Endodermal cell (in vitro differentiated cells): ENCODE results near the gene BMP2. TPM values are rescaled to one million over a fixed set of nuclear protein-coding genes. Genes with fewer than 3 reads are reported as not detected.
A peak's percentile ranks its signal among the peaks of the same experiment; 100 is the strongest.

Source experiments
- DNase-seq: peaks from one replicate; pipeline ENCODE4 v3.0.0-alpha.2; 2017
- H3K27ac ChIP-seq: 2 replicates; pipeline ENCODE4 v1.5.1; 2013; ENCODE audit warnings: mild to moderate bottlenecking, low read depth, low read length, moderate library complexity
- H3K27me3 ChIP-seq: 2 replicates; pipeline ENCODE4 v1.6.1; 2013; ENCODE audit warnings: mild to moderate bottlenecking, low read length, moderate library complexity; ENCODE audit not compliant: insufficient read depth, control insufficient read depth, poor library complexity, severe bottlenecking
- H3K36me3 ChIP-seq: 2 replicates; pipeline ENCODE4 v1.7.0; 2013; ENCODE audit warnings: mild to moderate bottlenecking, low read length, moderate library complexity; ENCODE audit not compliant: control insufficient read depth, insufficient read depth
- H3K4me1 ChIP-seq: one replicate; pipeline ENCODE4 v1.7.0; 2013; ENCODE audit warnings: low read length; ENCODE audit not compliant: control insufficient read depth, insufficient read depth
- H3K4me3 ChIP-seq: 2 replicates; pipeline ENCODE4 v1.5.1; 2013; ENCODE audit warnings: mild to moderate bottlenecking, low read length, moderate library complexity
- H3K9ac ChIP-seq: 2 replicates; pipeline ENCODE4 v1.6.1; 2013; ENCODE audit warnings: mild to moderate bottlenecking, low read length, moderate library complexity; ENCODE audit not compliant: poor library complexity, severe bottlenecking; ENCODE audit errors: extremely low read depth
- H3K9me3 ChIP-seq: 2 replicates; pipeline ENCODE4 v1.6.1; 2013; ENCODE audit warnings: mild to moderate bottlenecking, low read length, moderate library complexity; ENCODE audit not compliant: control insufficient read depth
- H3K27ac Mint-ChIP-seq: 2 replicates; pipeline ENCODE4 v1.8.0; 2020; ENCODE audit warnings: mixed read lengths
- H3K27me3 Mint-ChIP-seq: 2 replicates; pipeline ENCODE4 v1.8.0; 2021; ENCODE audit warnings: mild to moderate bottlenecking, mixed read lengths; ENCODE audit not compliant: insufficient read depth
- H3K36me3 Mint-ChIP-seq: 2 replicates; pipeline ENCODE4 v1.8.0; 2020; ENCODE audit warnings: low read depth, mixed read lengths
- H3K4me1 Mint-ChIP-seq: 2 replicates; pipeline ENCODE4 v1.8.0; 2020; ENCODE audit warnings: mixed read lengths
- H3K4me3 Mint-ChIP-seq: 2 replicates; pipeline ENCODE4 v1.8.0; 2020; ENCODE audit warnings: mild to moderate bottlenecking, moderate library complexity, mixed read lengths
- H3K9me3 Mint-ChIP-seq: 2 replicates; pipeline ENCODE4 v1.8.0; 2020; ENCODE audit warnings: mild to moderate bottlenecking, mixed read lengths
- CTCF ChIP-seq: fragments of 200-600 bp; sonication (generic); conservative IDR thresholded peaks from 2 replicates; pipeline ENCODE4 v1.5.0; 2021; ENCODE audit warnings: antibody characterized with exemption, mild to moderate bottlenecking
- WGBS, 2 experiments: methylation state at CpG; one replicate each; pipeline versions ENCODE4 v1.1.5 to v1.1.7; 2013; ENCODE audit warnings: missing lambda C conversion rate in 2 of 2, mixed read lengths in 1 of 2; ENCODE audit not compliant: insufficient coverage in 1 of 2, insufficient read length in 1 of 2; 5-methylcytosine and 5-hydroxymethylcytosine counted together
- total RNA-seq, 2 donors: library from RNA; stranded (reverse); fragmentation: NEBNext Ultra II Directional in 1 of 2; extraction: Animal tissue kit (Norgen Biotek cat#: 25700) in 1 of 2; gene quantifications; 2 replicates in 1 of 2; 3 replicates in 1 of 2; pipeline ENCODE4 v1.2.1, GENCODE V29; 2021

Gene BMP2
- total RNA-seq, 2 donors from 2014 or later, result 132 to 205 TPM

- WGBS, 2 experiments, result 96 to 99% methylated on average over 4 of the region's 4 CpGs
- Histone ChIP-seq H3K9ac (no peak overlapping the region), H3K27me3 (no peaks in the 10 kb centered on the region), H3K9me3 (peaks cover 6% of the 10 kb centered on the region), H3K4me1 (peaks cover 7% of the 10 kb centered on the region), H3K36me3 (no peaks in the 10 kb centered on the region), H3K27ac (no peak overlapping the region), H3K4me3 (no peak overlapping the region)
- H3K4me3 Mint-ChIP-seq, result no peak overlapping the region
- no peak for TF ChIP-seq CTCF
- no peaks in the 10 kb centered on the region for H3K27me3 Mint-ChIP-seq
- H3K36me3 Mint-ChIP-seq, result no peaks in the 10 kb centered on the region
- H3K4me1 Mint-ChIP-seq, result peaks cover 14% of the 10 kb centered on the region
- DNase-seq, result no peak
- peaks cover 2% of the 10 kb centered on the region for H3K9me3 Mint-ChIP-seq
- H3K27ac Mint-ChIP-seq, result no peak overlapping the region
Observed at GRCh38 chr20:6744805-6745204, 22.7 kb upstream of the BMP2 start.

GRCh38 chr20:6746901-6747609 lies 20.4 kb upstream of the BMP2 start:
- Histone ChIP-seq H3K27me3 (no peaks in the 10 kb centered on the region), H3K36me3 (no peaks in the 10 kb centered on the region), H3K9me3 (peaks cover 6% of the 10 kb centered on the region), H3K9ac (no peak overlapping the region), H3K27ac (no peak overlapping the region), H3K4me1 (no peaks in the 10 kb centered on the region), H3K4me3 (no peak overlapping the region)
- Mint-ChIP-seq H3K9me3 (peaks cover 2% of the 10 kb centered on the region), H3K4me3 (no peak overlapping the region), H3K27ac (no peak overlapping the region), H3K27me3 (no peaks in the 10 kb centered on the region), H3K4me1 (no peaks in the 10 kb centered on the region), H3K36me3 (no peaks in the 10 kb centered on the region)
- peak; percentile 68 for DNase-seq
- 93% methylated on average over 5 to 6 of the region's 6 CpGs for WGBS, 2 experiments
- TF ChIP-seq CTCF, result no peak

GRCh38 chr20:6750438-6750837 lies 17.0 kb upstream of the BMP2 start:
- Histone ChIP-seq H3K9me3 (peaks cover 13% of the 10 kb centered on the region), H3K9ac (no peak overlapping the region), H3K4me3 (no peak overlapping the region), H3K27ac (no peak overlapping the region), H3K4me1 (no peaks in the 10 kb centered on the region), H3K27me3 (no peaks in the 10 kb centered on the region), H3K36me3 (no peaks in the 10 kb centered on the region)
- H3K27me3 Mint-ChIP-seq, result no peaks in the 10 kb centered on the region
- no peaks in the 10 kb centered on the region for H3K36me3 Mint-ChIP-seq
- peaks cover 6% of the 10 kb centered on the region for H3K9me3 Mint-ChIP-seq
- H3K4me1 Mint-ChIP-seq, result no peaks in the 10 kb centered on the region
- no peak for DNase-seq
- H3K4me3 Mint-ChIP-seq, result no peak overlapping the region
- no peak overlapping the region for H3K27ac Mint-ChIP-seq
- TF ChIP-seq CTCF, result no peak
